ENCODE data around the gene ASPSCR1.

The ASPSCR1 gene

GRCh38 chr17:82015311-82015971 is 38.0 kb downstream of the ASPSCR1 start:
- no peak for DNase-seq

- DNase-seq: no peak
Measured at GRCh38 chr17:82016061-82016874, 38.8 kb downstream of the ASPSCR1 start.

- no peak for DNase-seq
Measured at GRCh38 chr17:82016875-82017459, 39.5 kb downstream of the ASPSCR1 start.

GRCh38 chr17:82017612-82018151 is 40.3 kb downstream of the ASPSCR1 start:
- no peak for DNase-seq

- DNase-seq: no peak
Measured at GRCh38 chr17:82018152-82018988, 40.9 kb downstream of the ASPSCR1 start.

GRCh38 chr17:82018989-82019689 is 41.7 kb downstream of the ASPSCR1 start:
- no peak for DNase-seq

- DNase-seq: no peak
Measured at GRCh38 chr17:82019690-82020571, 42.5 kb downstream of the ASPSCR1 start.

- no peak for DNase-seq
Measured at GRCh38 chr17:82020572-82021106, 43.2 kb downstream of the ASPSCR1 start.

- DNase-seq: no peak
Measured at GRCh38 chr17:82021107-82021899, 43.9 kb downstream of the ASPSCR1 start.

GRCh38 chr17:82021900-82022309 is 44.5 kb downstream of the ASPSCR1 start:
- DNase-seq: no peak

- no peak for DNase-seq
Measured at GRCh38 chr17:82022310-82022980, 45.0 kb downstream of the ASPSCR1 start, which contains the start of gene CENPX. Gene CENPX, minus strand, starts transcription at chr17:82022878. Its CDS starts 17 bp downstream, at chr17:82022861.

- peak; percentile 92 for DNase-seq
Measured at GRCh38 chr17:82022981-82023446, 45.6 kb downstream of the ASPSCR1 start, which contains the start of gene LRRC45. Gene LRRC45, plus strand, starts transcription at chr17:82023305. Its CDS starts 339 bp downstream, at chr17:82023644.

GRCh38 chr17:82023447-82024241 is 46.2 kb downstream of the ASPSCR1 start:
- no peak for DNase-seq

- DNase-seq: no peak
Measured at GRCh38 chr17:82024859-82025258, 47.4 kb downstream of the ASPSCR1 start.

- no peak for DNase-seq
Measured at GRCh38 chr17:82025401-82026107, 48.1 kb downstream of the ASPSCR1 start.

GRCh38 chr17:82028246-82028645 is 50.8 kb downstream of the ASPSCR1 start:
- DNase-seq: no peak

GRCh38 chr17:82028966-82029365 is 51.5 kb downstream of the ASPSCR1 start:
- no peak for DNase-seq

Data from NCI-H2029 treated with DMSO at 0.1 percent for 48 hours (cell line).